Measurements from ENCODE around the gene ATG7.

Gene ATG7

DNA sequence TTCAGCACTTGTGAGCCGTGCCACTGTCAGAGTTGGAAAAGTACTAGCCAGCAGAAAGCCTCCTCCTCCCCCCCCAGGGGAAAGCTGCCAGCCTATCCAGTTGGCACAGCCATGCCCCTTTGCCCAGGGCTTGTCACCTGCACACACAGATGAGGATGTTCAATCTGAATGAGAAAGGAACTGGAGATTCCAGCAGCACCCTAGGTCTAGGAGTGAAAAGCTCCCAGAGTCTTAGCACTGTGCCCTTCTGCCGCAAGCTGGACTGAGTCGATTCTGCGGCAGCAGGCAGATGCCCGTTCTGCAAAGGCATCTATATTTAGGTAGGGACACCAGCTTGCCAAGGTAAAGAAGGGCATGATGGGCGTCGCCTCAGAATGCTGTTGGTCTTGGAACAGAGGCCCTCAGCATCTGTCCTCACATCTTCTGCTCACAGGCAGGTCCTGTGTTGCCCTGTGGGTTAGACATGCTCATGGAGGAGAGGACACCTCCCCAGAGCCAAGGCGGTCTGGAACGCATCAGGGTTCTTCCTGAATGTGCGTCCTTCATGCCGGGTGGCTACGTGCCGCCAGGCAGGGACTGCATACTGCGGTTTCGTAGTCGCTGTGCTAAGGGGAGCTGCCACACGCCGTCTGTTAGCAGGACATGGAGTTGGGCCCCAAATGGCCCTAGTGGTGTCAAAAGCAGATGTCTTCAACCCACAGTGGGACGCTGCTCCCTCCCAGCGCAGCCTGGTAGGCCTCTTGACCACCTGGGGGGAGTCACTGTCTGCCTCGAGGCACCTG is 262.0 kb downstream of the ATG7 start:
- no peak overlapping the region for H3K27ac ChIP-seq (ENCODE audit: low read length)
- no CpG with 5 or more reads among the region's 21 CpGs for WGBS (ENCODE audit: insufficient coverage, insufficient read length)

DNA sequence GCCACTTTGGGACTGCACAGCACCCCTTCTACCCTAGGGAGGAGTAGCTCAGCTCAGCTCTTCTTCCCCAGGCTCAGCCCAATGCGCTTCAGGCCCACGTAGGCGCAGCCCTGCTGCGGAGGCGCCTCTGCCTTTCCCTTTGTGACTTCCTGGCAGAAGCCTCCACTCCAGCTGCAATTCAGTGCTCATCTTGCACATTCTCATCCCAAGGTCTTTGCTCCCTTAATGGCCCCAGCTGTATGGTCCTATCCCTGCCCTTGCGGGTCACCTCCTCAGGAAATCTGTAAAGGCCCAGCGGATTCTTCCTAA is 262.6 kb downstream of the ATG7 start:
- H3K4me3 ChIP-seq (ENCODE audit: low read length) = no peak overlapping the region
- DNase-seq (ENCODE audit: low read depth, low spot score) = no peak
- no peak overlapping the region for H3K27ac ChIP-seq (ENCODE audit: low read length)
- H3K9me3 ChIP-seq (ENCODE audit: control insufficient read depth, insufficient read depth, low read length) = no peaks in the 10 kb centered on the region
- no CpG with 5 or more reads among the region's 7 CpGs for WGBS (ENCODE audit: insufficient coverage, insufficient read length)
- no peaks in the 10 kb centered on the region for H3K4me1 ChIP-seq (ENCODE audit: control insufficient read depth, insufficient read depth, low read length)
- no peaks in the 10 kb centered on the region for H3K36me3 ChIP-seq (ENCODE audit: control insufficient read depth, insufficient read depth, low read length)
- H3K27me3 ChIP-seq (ENCODE audit: control insufficient read depth, insufficient read depth, low read length) = no peaks in the 10 kb centered on the region

More for the DNA sequence above, 262.0 kb downstream of the ATG7 start:
- Histone ChIP-seq H3K9me3 (ENCODE audit: control insufficient read depth, insufficient read depth, low read length) (no peaks in the 10 kb centered on the region), H3K27me3 (ENCODE audit: control insufficient read depth, insufficient read depth, low read length) (no peaks in the 10 kb centered on the region), H3K4me3 (ENCODE audit: low read length) (no peak overlapping the region), H3K36me3 (ENCODE audit: control insufficient read depth, insufficient read depth, low read length) (no peaks in the 10 kb centered on the region), H3K4me1 (ENCODE audit: control insufficient read depth, insufficient read depth, low read length) (no peaks in the 10 kb centered on the region)
- DNase-seq (ENCODE audit: low read depth, low spot score) = no peak

DNA sequence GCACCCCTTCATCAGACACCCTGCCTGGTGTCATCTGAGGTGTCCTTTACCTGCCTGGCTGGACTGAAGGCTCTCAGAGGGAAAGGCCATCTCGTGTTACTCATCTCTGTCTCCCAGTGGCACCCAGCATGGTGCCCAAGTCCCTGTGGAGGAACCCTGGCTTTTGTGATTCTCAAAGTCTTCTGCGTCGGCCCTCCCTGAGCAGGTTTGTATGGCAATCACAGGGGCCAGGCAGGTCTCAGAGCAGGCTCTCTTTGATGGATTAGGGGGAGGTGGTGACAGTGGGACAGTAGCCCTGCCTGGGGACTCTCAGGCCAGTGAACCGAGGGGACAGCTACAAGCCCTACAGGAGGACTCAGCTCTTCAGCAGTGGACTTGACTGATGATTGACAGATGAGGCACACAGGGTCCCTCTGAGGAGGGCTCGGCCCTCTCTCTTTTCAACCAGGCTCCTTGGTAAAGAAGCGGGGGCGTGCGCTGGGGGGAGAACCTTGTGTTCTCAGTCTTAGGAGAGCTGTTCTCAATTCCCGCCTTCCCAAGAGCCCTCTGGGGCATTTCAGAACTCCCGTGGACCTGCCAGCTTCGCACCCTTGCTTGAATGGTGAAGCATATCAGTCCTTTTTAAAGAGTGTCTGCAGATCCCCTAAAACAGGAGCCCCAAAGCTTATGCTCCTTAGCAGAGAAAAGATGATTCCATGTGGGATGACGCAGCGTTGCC is 263.2 kb downstream of the ATG7 start:
- Histone ChIP-seq H3K9me3 (ENCODE audit: control insufficient read depth, insufficient read depth, low read length) (no peaks in the 10 kb centered on the region), H3K36me3 (ENCODE audit: control insufficient read depth, insufficient read depth, low read length) (no peaks in the 10 kb centered on the region)
- WGBS (ENCODE audit: insufficient coverage, insufficient read length) = no CpG with 5 or more reads among the region's 13 CpGs

DNA sequence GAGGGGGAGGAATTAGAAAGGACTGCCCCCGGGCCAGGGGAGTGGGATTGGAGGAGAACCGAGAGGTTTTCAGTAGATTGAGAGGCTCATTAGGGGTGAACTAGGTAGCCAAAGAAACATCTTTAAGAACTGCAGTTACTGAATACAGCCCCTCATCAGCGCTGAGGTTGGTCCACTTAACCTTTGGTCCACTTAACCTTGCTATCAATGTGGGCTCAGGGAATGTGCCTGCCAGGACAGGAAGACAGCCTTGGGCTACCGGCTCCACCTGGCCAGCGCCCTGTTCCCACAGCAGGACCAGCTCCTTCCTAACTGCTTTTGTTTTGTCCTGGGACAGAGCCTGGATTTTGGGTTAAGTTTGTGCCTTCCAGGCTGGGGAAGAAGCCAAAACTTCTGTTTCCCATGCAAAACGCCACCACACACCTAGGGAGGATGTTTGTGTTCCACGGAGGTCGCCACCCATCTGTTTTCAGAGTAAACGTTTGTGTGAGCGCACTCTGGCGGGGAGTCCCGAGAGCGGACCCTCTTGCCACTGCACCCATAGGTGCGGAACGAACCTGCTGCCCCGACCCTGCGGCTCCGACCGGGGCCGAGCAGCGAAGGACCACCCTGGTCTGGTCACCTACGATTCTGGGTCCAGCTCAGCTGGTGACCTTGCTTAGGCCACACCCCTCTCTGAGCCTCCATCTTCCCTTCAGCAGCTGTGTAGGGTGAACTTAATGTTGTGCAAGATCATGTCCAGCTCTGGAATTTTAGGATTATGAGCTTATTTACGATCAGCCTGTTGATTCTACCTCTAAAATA is 264.1 kb downstream of the ATG7 start:
- H3K4me1 ChIP-seq (ENCODE audit: control insufficient read depth, insufficient read depth, low read length) = no peaks in the 10 kb centered on the region
- H3K4me3 ChIP-seq (ENCODE audit: low read length) = no peak overlapping the region
- H3K9me3 ChIP-seq (ENCODE audit: control insufficient read depth, insufficient read depth, low read length) = no peaks in the 10 kb centered on the region
- H3K27ac ChIP-seq (ENCODE audit: low read length) = no peak overlapping the region
- H3K36me3 ChIP-seq (ENCODE audit: control insufficient read depth, insufficient read depth, low read length) = no peaks in the 10 kb centered on the region
- no CpG with 5 or more reads among the region's 23 CpGs for WGBS (ENCODE audit: insufficient coverage, insufficient read length)
- no peaks in the 10 kb centered on the region for H3K27me3 ChIP-seq (ENCODE audit: control insufficient read depth, insufficient read depth, low read length)
- no peak for DNase-seq (ENCODE audit: low read depth, low spot score)

More for the DNA sequence above, 263.2 kb downstream of the ATG7 start:
- no peak for DNase-seq (ENCODE audit: low read depth, low spot score)
- Histone ChIP-seq H3K4me3 (ENCODE audit: low read length) (no peak overlapping the region), H3K27me3 (ENCODE audit: control insufficient read depth, insufficient read depth, low read length) (no peaks in the 10 kb centered on the region), H3K27ac (ENCODE audit: low read length) (no peak overlapping the region), H3K4me1 (ENCODE audit: control insufficient read depth, insufficient read depth, low read length) (no peaks in the 10 kb centered on the region)

DNA sequence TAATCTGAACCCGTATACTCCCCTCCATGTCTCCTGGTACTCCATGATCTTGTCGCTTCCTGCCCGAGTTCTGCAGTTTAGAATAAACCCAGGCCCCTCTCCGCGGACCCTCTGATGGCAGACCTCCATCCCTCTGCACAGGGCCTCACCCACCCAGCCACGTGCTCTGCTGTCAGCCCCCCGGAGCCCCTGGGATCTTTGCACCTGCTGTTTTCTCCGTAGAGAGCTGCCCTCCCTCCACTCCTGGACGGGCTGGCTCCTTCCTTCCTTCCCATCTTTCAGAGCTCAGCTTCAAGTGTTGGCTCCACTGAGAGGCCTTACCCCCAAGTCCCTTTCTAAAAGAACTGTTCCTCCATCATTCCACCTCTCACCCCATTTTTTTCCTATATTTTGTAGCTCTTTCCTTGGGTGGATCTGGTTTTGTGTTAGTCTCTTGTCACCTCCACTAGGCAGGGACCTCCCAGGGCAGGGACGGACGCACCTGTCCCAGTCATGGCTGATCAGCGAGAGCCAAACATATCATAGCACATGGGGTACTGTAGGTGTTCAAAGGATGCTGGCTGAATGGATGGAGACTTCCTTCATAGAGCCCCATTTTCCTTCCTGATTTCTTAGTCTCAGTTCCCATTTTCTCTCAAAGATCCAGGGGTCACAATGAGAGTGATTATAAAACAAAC is 264.9 kb downstream of the ATG7 start:
- Histone ChIP-seq H3K4me1 (ENCODE audit: control insufficient read depth, insufficient read depth, low read length) (no peaks in the 10 kb centered on the region), H3K9me3 (ENCODE audit: control insufficient read depth, insufficient read depth, low read length) (no peaks in the 10 kb centered on the region), H3K27ac (ENCODE audit: low read length) (no peak overlapping the region), H3K36me3 (ENCODE audit: control insufficient read depth, insufficient read depth, low read length) (no peaks in the 10 kb centered on the region), H3K27me3 (ENCODE audit: control insufficient read depth, insufficient read depth, low read length) (no peaks in the 10 kb centered on the region), H3K4me3 (ENCODE audit: low read length) (no peak overlapping the region)
- no CpG with 5 or more reads among the region's 12 CpGs for WGBS (ENCODE audit: insufficient coverage, insufficient read length)
- no peak for DNase-seq (ENCODE audit: low read depth, low spot score)

DNA sequence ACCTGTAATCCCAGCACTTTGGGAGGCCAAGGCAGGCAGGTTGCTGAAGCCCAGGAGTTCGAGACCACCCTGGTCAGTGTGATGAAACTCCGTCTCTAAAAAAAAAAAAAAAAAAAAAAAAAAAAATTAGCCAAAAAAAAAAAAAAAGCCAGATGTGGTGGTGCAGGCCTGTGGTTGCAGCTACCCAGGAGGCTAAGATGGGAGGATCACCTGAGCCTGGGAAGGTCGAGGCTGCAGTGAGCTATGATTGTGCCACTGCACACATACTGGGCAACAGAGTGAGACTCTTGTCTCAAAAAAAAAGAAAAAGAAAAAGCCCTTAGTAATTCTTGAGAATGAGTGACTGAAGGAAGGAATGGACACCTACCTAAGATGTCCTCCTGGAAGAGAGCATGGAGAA is 266.4 kb downstream of the ATG7 start:
- Histone ChIP-seq H3K9me3 (ENCODE audit: control insufficient read depth, insufficient read depth, low read length) (no peaks in the 10 kb centered on the region), H3K36me3 (ENCODE audit: control insufficient read depth, insufficient read depth, low read length) (no peaks in the 10 kb centered on the region), H3K4me3 (ENCODE audit: low read length) (no peak overlapping the region), H3K27me3 (ENCODE audit: control insufficient read depth, insufficient read depth, low read length) (no peaks in the 10 kb centered on the region), H3K4me1 (ENCODE audit: control insufficient read depth, insufficient read depth, low read length) (no peaks in the 10 kb centered on the region), H3K27ac (ENCODE audit: low read length) (no peak overlapping the region)
- no peak for DNase-seq (ENCODE audit: low read depth, low spot score)
- WGBS (ENCODE audit: insufficient coverage, insufficient read length) = no CpG with 5 or more reads among the region's 3 CpGs

DNA sequence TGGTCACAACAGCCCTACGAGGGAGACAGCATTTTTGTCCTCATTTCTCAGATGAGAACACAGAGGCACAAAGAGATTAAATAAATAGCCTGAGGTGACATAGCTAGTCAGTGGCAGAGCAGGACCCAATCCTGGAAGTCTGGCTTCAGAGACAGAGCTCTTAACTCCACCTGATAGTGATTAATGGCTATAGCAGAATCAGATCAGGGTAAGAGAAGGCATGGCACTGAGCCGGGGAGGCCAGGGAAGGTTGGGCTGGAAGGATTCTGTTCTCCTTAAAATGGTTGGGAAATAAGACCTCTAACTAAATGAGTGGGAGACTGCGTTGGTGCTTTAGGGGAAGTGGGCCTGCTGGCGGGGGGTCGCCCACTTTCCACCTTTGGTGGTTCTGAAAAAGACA is 267.0 kb downstream of the ATG7 start:
- no peaks in the 10 kb centered on the region for H3K9me3 ChIP-seq (ENCODE audit: control insufficient read depth, insufficient read depth, low read length)
- H3K27ac ChIP-seq (ENCODE audit: low read length) = no peak overlapping the region
- WGBS (ENCODE audit: insufficient coverage, insufficient read length) = no CpG with 5 or more reads among the region's 5 CpGs

DNA sequence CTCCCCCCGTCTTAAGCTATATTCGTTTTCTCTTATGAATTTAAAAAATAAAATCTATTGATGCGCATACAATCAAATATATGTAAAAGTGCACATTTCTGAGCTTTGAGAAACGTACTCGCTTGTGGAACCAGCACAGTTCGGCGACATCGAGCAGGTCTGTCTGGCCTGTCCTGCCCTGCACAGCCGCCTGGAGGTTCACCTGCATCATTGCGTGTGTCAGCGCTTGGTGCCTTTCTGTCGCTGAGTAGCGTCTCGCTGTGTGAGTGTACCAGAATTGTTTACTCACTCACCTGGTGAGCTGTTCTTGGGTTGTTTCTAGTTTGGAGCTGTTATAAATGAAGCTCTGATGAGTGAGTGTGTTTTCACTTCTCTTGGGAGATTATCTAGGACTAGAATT is 267.5 kb downstream of the ATG7 start:
- Histone ChIP-seq H3K4me1 (ENCODE audit: control insufficient read depth, insufficient read depth, low read length) (no peaks in the 10 kb centered on the region; the same call in 1 of the 2 replicates), H3K9me3 (ENCODE audit: control insufficient read depth, insufficient read depth, low read length) (no peaks in the 10 kb centered on the region), H3K4me3 (ENCODE audit: low read length) (no peak overlapping the region), H3K27me3 (ENCODE audit: control insufficient read depth, insufficient read depth, low read length) (no peaks in the 10 kb centered on the region), H3K27ac (ENCODE audit: low read length) (no peak overlapping the region), H3K36me3 (ENCODE audit: control insufficient read depth, insufficient read depth, low read length) (no peaks in the 10 kb centered on the region)
- WGBS (ENCODE audit: insufficient coverage, insufficient read length) = no CpG with 5 or more reads among the region's 14 CpGs
- DNase-seq (ENCODE audit: low read depth, low spot score) = no peak

More for the DNA sequence above, 267.0 kb downstream of the ATG7 start:
- no peaks in the 10 kb centered on the region; the same call in 1 of the 2 replicates for H3K4me1 ChIP-seq (ENCODE audit: control insufficient read depth, insufficient read depth, low read length)
- H3K36me3 ChIP-seq (ENCODE audit: control insufficient read depth, insufficient read depth, low read length) = no peaks in the 10 kb centered on the region
- H3K4me3 ChIP-seq (ENCODE audit: low read length) = no peak overlapping the region
- no peak for DNase-seq (ENCODE audit: low read depth, low spot score)
- H3K27me3 ChIP-seq (ENCODE audit: control insufficient read depth, insufficient read depth, low read length) = no peaks in the 10 kb centered on the region

DNA sequence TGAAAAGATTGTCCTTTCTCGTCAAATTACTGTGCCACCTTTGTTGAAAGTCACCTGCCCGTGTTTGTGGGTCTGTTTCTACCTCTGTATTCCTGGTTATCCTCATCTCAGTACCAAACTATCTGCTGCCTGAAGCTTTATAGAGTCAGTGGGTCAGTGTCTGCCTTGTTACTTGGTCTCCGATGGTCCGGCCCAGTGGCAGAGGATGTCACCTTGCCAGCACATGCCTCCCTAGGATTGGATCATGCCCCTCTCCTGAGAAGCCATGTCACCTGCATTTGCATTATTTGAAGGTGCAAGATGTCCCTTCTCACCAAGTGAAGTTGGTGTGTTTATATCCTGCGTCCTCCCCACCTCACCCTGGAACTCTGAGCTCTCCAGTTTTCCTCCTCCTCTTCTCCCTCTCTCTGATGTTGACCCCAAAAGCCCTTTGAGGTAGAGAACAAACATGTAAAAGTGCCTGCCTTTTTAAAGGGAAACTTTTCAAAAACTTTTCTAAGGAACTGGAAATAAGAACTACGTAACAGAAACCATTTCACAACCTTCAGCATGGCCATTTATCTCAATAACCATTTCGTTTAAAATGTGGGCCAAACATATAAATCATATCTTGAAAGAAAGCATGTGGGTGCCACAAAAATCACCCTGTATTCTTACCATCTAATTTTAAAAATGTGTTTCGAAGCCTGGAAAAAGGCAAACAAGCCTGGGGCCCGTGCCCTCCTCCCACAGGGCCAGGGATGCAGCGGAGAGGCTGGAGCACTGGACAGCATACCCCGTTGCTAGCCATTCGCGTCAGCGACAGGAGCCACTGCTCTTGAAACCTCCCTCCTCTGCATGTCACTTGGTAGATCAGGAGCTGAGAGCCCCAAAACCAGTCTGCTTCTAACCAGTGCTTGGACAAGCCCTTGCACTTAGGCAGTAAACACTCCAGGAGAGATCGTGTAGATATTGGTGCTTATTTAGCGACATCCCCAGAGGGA is 269.4 kb downstream of the ATG7 start:
- Histone ChIP-seq H3K27me3 (ENCODE audit: control insufficient read depth, insufficient read depth, low read length) (no peaks in the 10 kb centered on the region), H3K4me3 (ENCODE audit: low read length) (no peak overlapping the region), H3K4me1 (ENCODE audit: control insufficient read depth, insufficient read depth, low read length) (no peaks in the 10 kb centered on the region; the same call in 1 of the 2 replicates), H3K27ac (ENCODE audit: low read length) (no peak overlapping the region), H3K9me3 (ENCODE audit: control insufficient read depth, insufficient read depth, low read length) (no peaks in the 10 kb centered on the region), H3K36me3 (ENCODE audit: control insufficient read depth, insufficient read depth, low read length) (no peaks in the 10 kb centered on the region)
- WGBS (ENCODE audit: insufficient coverage, insufficient read length) = no CpG with 5 or more reads among the region's 16 CpGs
- no peak for DNase-seq (ENCODE audit: low read depth, low spot score)

All from iPS DF 6.9 (cell line).